Smooth muscle cell (in vitro differentiated cells): ENCODE data around the gene VRTN. TPM values are rescaled to one million over a fixed set of nuclear protein-coding genes. Genes with fewer than 3 reads are reported as not detected.
"Not testable (repeated sequence)": the region's sequence is repeated elsewhere in the genome, so short reads cannot be mapped to it uniquely, and the experiment has no call there.

Experiments
- DNase-seq: peaks from one replicate; lab custom pipeline; 2025; ENCODE audit not compliant: unreplicated experiment; lab: John Stamatoyannopoulos, UW
- H2AFZ ChIP-seq: fragments of 200-600 bp; sonication (generic); 2 replicates; pipeline ENCODE4 v1.6.0; 2016; ENCODE audit warnings: antibody characterized with exemption, low read depth, mild to moderate bottlenecking
- H3F3A ChIP-seq: fragments of 200-600 bp; sonication (generic); 2 replicates; pipeline ENCODE4 v1.6.0; 2017; ENCODE audit warnings: antibody characterized with exemption, low read depth
- H3K27ac ChIP-seq: fragments of 200-600 bp; sonication (generic); 2 replicates; pipeline ENCODE4 v1.5.1; 2016; ENCODE audit warnings: low read depth, mild to moderate bottlenecking
- H3K27me3 ChIP-seq: fragments of 200-600 bp; sonication (generic); 2 replicates; pipeline ENCODE4 v1.6.1; 2016; ENCODE audit warnings: low read depth, mild to moderate bottlenecking
- H3K36me3 ChIP-seq: fragments of 200-600 bp; sonication (generic); 2 replicates; pipeline ENCODE4 v1.5.1; 2016; ENCODE audit warnings: low read depth
- H3K4me1 ChIP-seq: fragments of 200-600 bp; sonication (generic); 2 replicates; pipeline ENCODE4 v1.5.1; 2016; ENCODE audit warnings: low read depth
- H3K4me2 ChIP-seq: fragments of 200-600 bp; sonication (generic); 2 replicates; pipeline ENCODE4 v1.6.0; 2016; ENCODE audit warnings: mild to moderate bottlenecking
- H3K4me3 ChIP-seq: fragments of 200-600 bp; sonication (generic); 2 replicates; pipeline ENCODE4 v1.5.1; 2016; ENCODE audit warnings: mild to moderate bottlenecking
- H3K79me2 ChIP-seq: fragments of 200-600 bp; sonication (generic); 2 replicates; pipeline ENCODE4 v1.6.0; 2016; ENCODE audit warnings: low read depth, mild to moderate bottlenecking
- H3K9ac ChIP-seq: fragments of 200-600 bp; sonication (generic); 2 replicates; pipeline ENCODE4 v1.6.0; 2016; ENCODE audit warnings: low read depth
- H3K9me3 ChIP-seq: fragments of 200-600 bp; sonication (generic); replicated peaks from 2 replicates; pipeline ENCODE4 v1.5.1; 2016; ENCODE audit warnings: low read depth
- H4K20me1 ChIP-seq: fragments of 200-600 bp; sonication (generic); 2 replicates; pipeline ENCODE4 v1.6.0; 2016; ENCODE audit warnings: low read depth
- WGBS: methylation state at CpG from one replicate; pipeline ENCODE4 v1.1.7; 2016; ENCODE audit warnings: low lambda C conversion rate; 5-methylcytosine and 5-hydroxymethylcytosine counted together
- polyA plus RNA-seq: library from polyadenylated mRNA; unstranded; fragments of >200 nt; fragmentation: Nextera tagmentation; extraction: Ambion mirVana; gene quantifications from 2 replicates; pipeline ENCODE4 v1.2.1, GENCODE V29; 2016
- total RNA-seq: library from RNA; depleted of rRNA; stranded (reverse); fragments of >200 nt; gene quantifications from 2 replicates; pipeline ENCODE4 v1.2.3, GENCODE V29; 2014
- TF ChIP-seq, protein P1 (sequence below): fragments of 200-600 bp; sonication (generic); IDR thresholded peaks from 2 replicates; pipeline ENCODE4 v1.5.1; 2017; ENCODE audit warnings: borderline replicate concordance, mild to moderate bottlenecking, antibody characterized with exemption; ENCODE audit not compliant: insufficient read depth, poor library complexity, severe bottlenecking

Gene VRTN
- total and polyA plus RNA-seq, 2 experiments from 2014 or later, result not detected

DNA sequence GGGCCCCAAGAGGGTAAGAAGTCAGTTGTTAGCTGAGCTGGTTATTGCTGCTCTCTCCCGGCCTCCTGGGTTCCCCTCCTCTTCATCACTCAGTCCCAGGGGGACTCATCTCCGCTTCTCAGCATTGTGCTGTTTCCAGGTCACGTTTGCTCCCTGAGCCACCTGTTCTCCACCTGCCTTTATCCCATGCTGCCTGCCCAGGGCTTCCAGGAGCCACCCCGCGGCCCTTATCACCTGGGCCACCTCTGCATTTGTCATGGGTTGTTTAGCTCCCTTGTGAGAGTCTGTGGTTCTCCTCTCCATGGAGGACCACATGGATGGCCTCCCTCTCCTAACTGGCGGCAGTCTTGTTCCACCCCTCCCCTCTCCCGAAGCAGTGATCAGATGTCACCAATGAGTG is 41.7 kb downstream of the VRTN start:
- Histone ChIP-seq H3K79me2 (no peaks in the 10 kb centered on the region), H3F3A (no peaks in the 10 kb centered on the region), H3K27me3 (peaks cover 61% of the 10 kb centered on the region), H3K4me3 (no peak overlapping the region), H4K20me1 (no peaks in the 10 kb centered on the region), H3K4me1 (peaks cover 7% of the 10 kb centered on the region), H3K36me3 (no peaks in the 10 kb centered on the region), H3K27ac (no peak overlapping the region), H3K9me3 (no peaks in the 10 kb centered on the region), H3K9ac (no peak overlapping the region), H3K4me2 (no peak overlapping the region), H2AFZ (no peak overlapping the region)
- WGBS, result 79% methylated on average over 7 of the region's 7 CpGs
- DNase-seq, result no peak
- TF ChIP-seq, protein P1, sequence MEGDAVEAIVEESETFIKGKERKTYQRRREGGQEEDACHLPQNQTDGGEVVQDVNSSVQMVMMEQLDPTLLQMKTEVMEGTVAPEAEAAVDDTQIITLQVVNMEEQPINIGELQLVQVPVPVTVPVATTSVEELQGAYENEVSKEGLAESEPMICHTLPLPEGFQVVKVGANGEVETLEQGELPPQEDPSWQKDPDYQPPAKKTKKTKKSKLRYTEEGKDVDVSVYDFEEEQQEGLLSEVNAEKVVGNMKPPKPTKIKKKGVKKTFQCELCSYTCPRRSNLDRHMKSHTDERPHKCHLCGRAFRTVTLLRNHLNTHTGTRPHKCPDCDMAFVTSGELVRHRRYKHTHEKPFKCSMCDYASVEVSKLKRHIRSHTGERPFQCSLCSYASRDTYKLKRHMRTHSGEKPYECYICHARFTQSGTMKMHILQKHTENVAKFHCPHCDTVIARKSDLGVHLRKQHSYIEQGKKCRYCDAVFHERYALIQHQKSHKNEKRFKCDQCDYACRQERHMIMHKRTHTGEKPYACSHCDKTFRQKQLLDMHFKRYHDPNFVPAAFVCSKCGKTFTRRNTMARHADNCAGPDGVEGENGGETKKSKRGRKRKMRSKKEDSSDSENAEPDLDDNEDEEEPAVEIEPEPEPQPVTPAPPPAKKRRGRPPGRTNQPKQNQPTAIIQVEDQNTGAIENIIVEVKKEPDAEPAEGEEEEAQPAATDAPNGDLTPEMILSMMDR, result no peak

DNA sequence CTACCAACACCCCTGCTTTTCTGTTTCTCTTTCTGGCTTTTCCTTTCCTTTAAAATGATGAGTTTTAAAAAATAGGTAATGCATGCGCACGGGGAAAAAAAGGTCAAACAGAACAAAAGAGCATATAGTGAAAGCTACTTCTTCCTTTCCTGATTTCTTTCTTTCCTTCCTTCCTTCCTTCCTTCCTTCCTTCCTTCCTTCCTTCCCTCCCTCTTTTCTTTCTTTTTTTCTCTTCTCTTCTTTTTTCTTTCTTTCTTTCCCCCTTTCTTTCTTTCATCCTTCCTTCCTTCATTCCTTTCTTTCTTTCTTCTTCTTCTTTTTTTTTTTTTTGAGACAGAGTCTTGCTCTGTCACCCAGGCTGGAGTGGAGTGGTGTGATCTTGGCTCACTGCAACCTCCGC is 42.2 kb downstream of the VRTN start:
- not testable (repeated sequence) for H3K36me3 ChIP-seq, H3K9ac ChIP-seq, H3K4me2 ChIP-seq, H3K79me2 ChIP-seq, H3K4me3 ChIP-seq, DNase-seq, H3K9me3 ChIP-seq, H2AFZ ChIP-seq, H3K27ac ChIP-seq, H3F3A ChIP-seq, H4K20me1 ChIP-seq, H3K4me1 ChIP-seq
- WGBS, result 95% methylated on average over 3 of the region's 3 CpGs
- H3K27me3 ChIP-seq, result peaks cover 66% of the 10 kb centered on the region

DNA sequence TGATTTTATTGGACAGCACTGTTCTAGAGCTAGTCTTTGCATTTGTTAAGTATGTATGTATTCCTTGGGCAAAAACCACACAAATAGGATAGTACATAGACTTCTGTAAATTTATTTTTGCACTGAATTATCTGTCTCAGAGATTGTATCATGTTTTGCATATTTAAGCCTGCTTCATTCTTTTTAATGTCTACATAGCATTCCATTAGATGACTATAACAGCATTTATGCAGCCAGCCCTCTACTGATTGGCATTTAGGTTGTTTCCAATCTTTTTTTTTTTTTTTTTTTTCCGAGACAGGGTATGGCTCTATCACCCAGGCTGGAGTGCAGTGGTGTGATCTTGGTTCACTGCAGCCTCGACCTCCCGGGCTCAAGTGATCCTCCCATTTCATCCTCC is 43.2 kb downstream of the VRTN start:
- TF ChIP-seq, protein P1, result no peak
- Histone ChIP-seq H4K20me1 (no peaks in the 10 kb centered on the region), H3K79me2 (no peaks in the 10 kb centered on the region), H3K27ac (no peak overlapping the region), H2AFZ (no peak overlapping the region), H3K4me3 (no peak overlapping the region), H3K27me3 (peaks cover 71% of the 10 kb centered on the region), H3K4me2 (no peak overlapping the region), H3F3A (no peaks in the 10 kb centered on the region), H3K9ac (no peak overlapping the region), H3K36me3 (no peaks in the 10 kb centered on the region), H3K4me1 (peaks cover 7% of the 10 kb centered on the region), H3K9me3 (no peaks in the 10 kb centered on the region)
- no peak for DNase-seq
- WGBS, result 88% methylated on average over 3 of the region's 3 CpGs

DNA sequence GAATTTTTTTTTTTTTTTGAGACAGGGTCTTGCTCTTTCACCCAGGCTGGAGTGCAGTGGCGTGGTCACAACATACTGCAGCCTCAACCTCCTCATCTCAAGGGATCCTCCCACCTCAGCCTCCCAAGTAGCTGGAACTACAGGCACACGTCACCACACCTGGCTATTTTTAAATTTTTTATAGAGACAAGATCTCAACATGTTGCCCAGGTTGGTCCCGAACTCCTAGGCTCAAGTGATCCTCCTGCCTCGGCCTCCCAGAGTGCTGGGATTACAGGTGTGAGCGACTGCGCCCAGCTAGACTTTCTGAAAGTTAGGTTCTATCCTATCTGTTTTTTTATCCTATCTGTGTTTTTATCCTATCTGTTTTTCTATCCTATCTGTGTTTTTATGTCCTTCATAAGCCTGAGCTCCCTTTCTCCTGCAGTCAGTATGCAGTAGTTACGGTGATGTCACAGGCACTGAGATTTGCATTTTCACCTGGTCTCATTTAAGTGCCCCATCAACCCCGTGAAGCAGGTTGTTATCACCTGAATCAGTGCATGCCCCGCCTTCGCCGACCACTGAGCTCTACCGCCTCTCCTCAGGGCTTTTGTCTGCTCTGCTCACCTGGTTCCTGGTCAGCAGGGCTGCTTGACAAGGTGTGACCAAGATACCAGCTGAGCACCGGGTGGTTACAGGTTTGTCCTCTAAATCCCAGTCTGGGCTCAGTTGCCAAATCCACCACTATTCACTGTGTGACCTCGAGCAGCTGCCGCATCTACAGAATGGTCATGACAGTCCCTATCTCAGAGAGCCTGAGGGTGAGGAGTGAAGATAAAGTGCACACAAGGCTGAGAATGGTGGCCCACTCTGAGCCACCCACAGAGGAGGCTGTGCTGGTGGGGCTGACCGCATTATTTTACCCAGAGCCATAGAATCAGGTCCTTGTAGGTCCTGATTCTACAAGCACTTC is 44.6 kb downstream of the VRTN start:
- Histone ChIP-seq H3K27me3 (peaks cover 71% of the 10 kb centered on the region), H3K4me2 (no peak overlapping the region), H3F3A (no peaks in the 10 kb centered on the region), H3K79me2 (no peaks in the 10 kb centered on the region), H3K27ac (no peak overlapping the region), H3K9ac (no peak overlapping the region), H3K36me3 (no peaks in the 10 kb centered on the region), H3K4me1 (peaks cover 7% of the 10 kb centered on the region), H3K9me3 (no peaks in the 10 kb centered on the region), H4K20me1 (no peaks in the 10 kb centered on the region), H2AFZ (no peak overlapping the region), H3K4me3 (no peak overlapping the region)
- no peak for DNase-seq
- 77% methylated on average over 16 of the region's 16 CpGs for WGBS
- TF ChIP-seq, protein P1, result no peak
